Trophoblast cell (in vitro differentiated cells and primary cell): ENCODE measurements around the gene DUSP1.

Source experiments
- DNase-seq, 2 donors: peaks; one replicate each; pipeline ENCODE4 v3.0.0-alpha.2; 2016
- H2AFZ ChIP-seq: 2 replicates; pipeline ENCODE4 v1.6.1; 2013; ENCODE audit warnings: low read length, moderate library complexity, mild to moderate bottlenecking; ENCODE audit not compliant: insufficient read depth, poor library complexity
- H2AK5ac ChIP-seq: 2 replicates; pipeline ENCODE4 v1.6.1; 2013; ENCODE audit warnings: mild to moderate bottlenecking, low read length
- H2BK120ac ChIP-seq: 2 replicates; pipeline ENCODE4 v1.6.1; 2013; ENCODE audit warnings: low read length, mild to moderate bottlenecking, moderate library complexity; ENCODE audit not compliant: insufficient read depth, poor library complexity
- H2BK12ac ChIP-seq: 2 replicates; pipeline ENCODE4 v1.6.1; 2013; ENCODE audit warnings: mild to moderate bottlenecking, low read length, moderate library complexity
- H2BK5ac ChIP-seq: 2 replicates; pipeline ENCODE4 v1.6.1; 2013; ENCODE audit warnings: low read length, low read depth, moderate library complexity, mild to moderate bottlenecking; ENCODE audit not compliant: poor library complexity
- H3K14ac ChIP-seq: 2 replicates; pipeline ENCODE4 v1.6.1; 2013; ENCODE audit warnings: mild to moderate bottlenecking, low read length
- H3K18ac ChIP-seq: 2 replicates; pipeline ENCODE4 v1.6.1; 2013; ENCODE audit warnings: mild to moderate bottlenecking, low read length
- H3K23ac ChIP-seq: 2 replicates; pipeline ENCODE4 v1.6.1; 2013; ENCODE audit warnings: low read length
- H3K27ac ChIP-seq: 2 replicates; pipeline ENCODE4 v1.5.1; 2013; ENCODE audit warnings: low read depth, mild to moderate bottlenecking, inconsistent platforms, low read length, moderate library complexity
- H3K27me3 ChIP-seq: 2 replicates; pipeline ENCODE4 v1.6.1; 2013; ENCODE audit warnings: inconsistent platforms, mild to moderate bottlenecking, low read length, moderate library complexity; ENCODE audit not compliant: insufficient read depth
- H3K36me3 ChIP-seq, 2 experiments: 1 replicate in 1 of 2; 2 replicates in 1 of 2; pipeline ENCODE4 v1.6.1; 2013; ENCODE audit warnings: low read length in 2 of 2, mild to moderate bottlenecking in 2 of 2, moderate library complexity in 1 of 2; ENCODE audit not compliant: insufficient read depth in 2 of 2, control insufficient read depth in 1 of 2
- H3K4ac ChIP-seq: 2 replicates; pipeline ENCODE4 v1.6.1; 2013; ENCODE audit warnings: low read depth, mild to moderate bottlenecking, low read length, moderate library complexity
- H3K4me1 ChIP-seq, 2 experiments: 1 replicate in 1 of 2; 2 replicates in 1 of 2; pipeline ENCODE4 v1.6.1; 2013; ENCODE audit warnings: low read length in 2 of 2, mild to moderate bottlenecking in 2 of 2, moderate library complexity in 1 of 2; ENCODE audit not compliant: insufficient read depth in 2 of 2, control insufficient read depth in 1 of 2
- H3K4me2 ChIP-seq: 2 replicates; pipeline ENCODE4 v1.6.1; 2013; ENCODE audit warnings: inconsistent platforms, mild to moderate bottlenecking, low read length, moderate library complexity
- H3K4me3 ChIP-seq: 2 replicates; pipeline ENCODE4 v1.5.1; 2013; ENCODE audit warnings: mild to moderate bottlenecking, low read depth, low read length, inconsistent platforms
- H3K79me1 ChIP-seq: one replicate; pipeline ENCODE4 v1.6.1; 2013; ENCODE audit warnings: low read length
- H3K79me2 ChIP-seq: 2 replicates; pipeline ENCODE4 v1.6.1; 2013; ENCODE audit warnings: low read length, mild to moderate bottlenecking; ENCODE audit not compliant: control insufficient read depth, insufficient read depth, poor library complexity
- H3K9ac ChIP-seq: 2 replicates; pipeline ENCODE4 v1.6.1; 2013; ENCODE audit warnings: mild to moderate bottlenecking, low read length
- H3K9me3 ChIP-seq: 2 replicates; pipeline ENCODE4 v1.6.1; 2013; ENCODE audit warnings: low read depth, mild to moderate bottlenecking, control low read depth, inconsistent platforms, low read length; ENCODE audit not compliant: insufficient read depth
- H4K12ac ChIP-seq: 2 replicates; pipeline ENCODE4 v1.6.1; 2013; ENCODE audit warnings: low read depth, mild to moderate bottlenecking, low read length, moderate library complexity
- H4K8ac ChIP-seq: 2 replicates; pipeline ENCODE4 v1.6.1; 2013; ENCODE audit warnings: low read depth, mild to moderate bottlenecking, low read length, moderate library complexity
- H4K91ac ChIP-seq: one replicate; pipeline ENCODE4 v1.6.1; 2013; ENCODE audit warnings: low read depth, mild to moderate bottlenecking, low read length, moderate library complexity
- WGBS: extraction: QIAGEN DNeasy Blood & Tissue Kit; methylation state at CpG from one replicate; pipeline ENCODE4 v1.1.7; 2013; ENCODE audit warnings: missing lambda C conversion rate; ENCODE audit not compliant: insufficient read length, insufficient coverage; ENCODE audit errors: extremely low coverage; 5-methylcytosine and 5-hydroxymethylcytosine counted together

The DUSP1 gene

GRCh38 chr5:172745406-172745805, 25.6 kb downstream of the DUSP1 start:
- Histone ChIP-seq H3K18ac (no peak overlapping the region), H2AK5ac (no peak overlapping the region), H4K91ac (no peak overlapping the region), H3K4me3 (no peak overlapping the region), H3K4me1 (no peaks in the 10 kb centered on the region), H3K4me2 (no peak overlapping the region), H3K79me1 (no peaks in the 10 kb centered on the region), H3K27me3 (no peaks in the 10 kb centered on the region), H4K12ac (no peak overlapping the region), H2BK12ac (no peak overlapping the region), H4K8ac (no peak overlapping the region), H2BK120ac (no peak overlapping the region), H3K9ac (no peak overlapping the region), H3K9me3 (peaks cover 4% of the 10 kb centered on the region), H3K23ac (no peak overlapping the region), H2BK5ac (no peak overlapping the region), H3K79me2 (no peaks in the 10 kb centered on the region), H2AFZ (no peak overlapping the region), H3K4ac (no peak overlapping the region), H3K14ac (no peak overlapping the region), H3K36me3 (no peaks in the 10 kb centered on the region), H3K27ac (no peak overlapping the region)
- WGBS: no CpG with 5 or more reads among the region's 8 CpGs
- no peak for DNase-seq

- no peak overlapping the region for H4K12ac ChIP-seq
- no peak overlapping the region for H3K4ac ChIP-seq
- no peak overlapping the region for H3K18ac ChIP-seq
- H3K23ac ChIP-seq: no peak overlapping the region
- H3K4me2 ChIP-seq: no peak overlapping the region
- H4K8ac ChIP-seq: no peak overlapping the region
- no peak overlapping the region for H2AK5ac ChIP-seq
- H3K27ac ChIP-seq: no peak overlapping the region
- H2AFZ ChIP-seq: no peak overlapping the region
- H2BK5ac ChIP-seq: no peak overlapping the region
- H2BK120ac ChIP-seq: no peak overlapping the region
- H3K79me2 ChIP-seq: no peaks in the 10 kb centered on the region
- H3K9ac ChIP-seq: no peak overlapping the region
- H3K4me1 ChIP-seq: no peaks in the 10 kb centered on the region
- H3K27me3 ChIP-seq: no peaks in the 10 kb centered on the region
- peaks cover 4% of the 10 kb centered on the region for H3K9me3 ChIP-seq
- no peak overlapping the region for H4K91ac ChIP-seq
- H3K79me1 ChIP-seq: no peaks in the 10 kb centered on the region
- WGBS: no CpG with 5 or more reads among the region's 12 CpGs
- no peak overlapping the region for H3K4me3 ChIP-seq
- H3K14ac ChIP-seq: no peak overlapping the region
- H2BK12ac ChIP-seq: no peak overlapping the region
- DNase-seq: no peak
- H3K36me3 ChIP-seq: no peaks in the 10 kb centered on the region
These were observed 26.6 kb downstream of the DUSP1 start for GRCh38 chr5:172744123-172745104.

DNA sequence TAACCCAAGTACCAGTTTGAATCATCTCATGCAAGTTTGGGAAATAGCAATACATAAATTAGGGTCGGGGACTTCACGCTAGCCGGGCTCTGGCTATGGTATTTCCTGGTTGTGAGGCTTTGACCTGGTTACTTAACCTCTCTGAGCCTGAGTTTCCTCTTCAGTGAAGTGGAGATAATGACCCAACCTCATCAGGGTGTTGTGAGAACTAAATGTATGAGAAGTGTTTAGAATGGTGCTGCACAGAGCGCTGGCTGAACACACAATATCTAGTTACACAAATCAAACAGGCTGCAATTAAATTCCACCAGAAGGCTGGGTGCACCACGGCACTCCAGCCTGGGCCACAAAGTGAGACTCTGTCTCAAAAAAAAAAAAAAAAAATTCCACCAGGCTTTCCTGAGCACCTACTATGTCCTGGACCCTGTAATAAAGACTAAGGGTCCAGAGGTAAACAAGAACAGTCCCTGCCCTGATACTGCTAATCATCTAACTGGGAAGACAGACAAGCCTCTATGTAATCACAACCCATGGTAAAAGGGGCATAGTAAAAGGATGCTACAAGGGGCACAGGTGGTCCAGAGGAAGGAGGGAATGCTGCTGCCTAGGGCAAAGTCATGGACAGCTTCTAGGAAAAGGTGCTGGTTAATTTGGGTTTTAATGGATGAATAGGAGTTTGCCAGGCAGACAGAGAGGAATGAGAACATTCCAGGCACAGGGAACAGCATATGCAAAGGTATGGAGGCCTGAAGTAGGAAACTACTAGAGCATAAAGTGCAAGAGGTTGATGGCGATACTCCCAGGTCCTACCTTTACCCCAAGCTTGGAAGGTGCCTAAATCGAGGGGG, 27.7 kb downstream of the DUSP1 start:
- H3K9ac ChIP-seq: no peak overlapping the region
- no peak overlapping the region for H3K18ac ChIP-seq
- no peak overlapping the region for H2BK5ac ChIP-seq
- H3K9me3 ChIP-seq: peaks cover 2% of the 10 kb centered on the region
- H3K4me3 ChIP-seq: no peak overlapping the region
- no peaks in the 10 kb centered on the region for H3K4me1 ChIP-seq
- no peak overlapping the region for H4K8ac ChIP-seq
- H2BK120ac ChIP-seq: no peak overlapping the region
- no peak overlapping the region for H3K14ac ChIP-seq
- no peak overlapping the region for H3K4ac ChIP-seq
- H2BK12ac ChIP-seq: no peak overlapping the region
- H3K4me2 ChIP-seq: no peak overlapping the region
- H3K27me3 ChIP-seq: no peaks in the 10 kb centered on the region
- no peak overlapping the region for H3K27ac ChIP-seq
- no peak overlapping the region for H4K12ac ChIP-seq
- no CpG with 5 or more reads among the region's 7 CpGs for WGBS
- DNase-seq: no peak
- no peaks in the 10 kb centered on the region for H3K36me3 ChIP-seq
- H3K79me1 ChIP-seq: no peaks in the 10 kb centered on the region
- H2AFZ ChIP-seq: no peak overlapping the region
- H3K79me2 ChIP-seq: no peaks in the 10 kb centered on the region
- no peak overlapping the region for H2AK5ac ChIP-seq
- H3K23ac ChIP-seq: no peak overlapping the region
- no peak overlapping the region for H4K91ac ChIP-seq

- no peaks in the 10 kb centered on the region for H3K79me2 ChIP-seq
- H3K4me3 ChIP-seq: no peak overlapping the region
- no peak overlapping the region for H2AFZ ChIP-seq
- no peaks in the 10 kb centered on the region for H3K36me3 ChIP-seq
- WGBS: no CpG with 5 or more reads among the region's 1 CpG
- H3K9ac ChIP-seq: no peak overlapping the region
- H3K27me3 ChIP-seq: no peaks in the 10 kb centered on the region
- H4K8ac ChIP-seq: no peak overlapping the region
- H3K79me1 ChIP-seq: no peaks in the 10 kb centered on the region
- no peak overlapping the region for H3K4ac ChIP-seq
- no peak overlapping the region for H3K14ac ChIP-seq
- H3K4me2 ChIP-seq: no peak overlapping the region
- no peak overlapping the region for H4K91ac ChIP-seq
- no peak overlapping the region for H3K18ac ChIP-seq
- DNase-seq: no peak
- H3K9me3 ChIP-seq: no peaks in the 10 kb centered on the region
- no peak overlapping the region for H2BK120ac ChIP-seq
- no peak overlapping the region for H2AK5ac ChIP-seq
- no peak overlapping the region for H2BK5ac ChIP-seq
- no peaks in the 10 kb centered on the region for H3K4me1 ChIP-seq
- no peak overlapping the region for H2BK12ac ChIP-seq
- no peak overlapping the region for H4K12ac ChIP-seq
- no peak overlapping the region for H3K27ac ChIP-seq
- H3K23ac ChIP-seq: no peak overlapping the region
These were observed 29.8 kb downstream of the DUSP1 start for GRCh38 chr5:172741206-172741582.
